Measurements from ENCODE around the gene SLC36A3. TPM values are rescaled to one million over a fixed set of nuclear protein-coding genes. Genes with fewer than 3 reads are reported as not detected.
A peak's percentile ranks its signal among the peaks of the same experiment; 100 is the strongest.

SLC36A3 gene
- total RNA-seq, 4 donors from 2014 or later: not detected

- TF ChIP-seq POLR2A (IDR thresholded peaks at IDR 0.05): no peak
- TF ChIP-seq EP300 (IDR thresholded peaks at IDR 0.05): no peak
- TF ChIP-seq, protein P1, sequence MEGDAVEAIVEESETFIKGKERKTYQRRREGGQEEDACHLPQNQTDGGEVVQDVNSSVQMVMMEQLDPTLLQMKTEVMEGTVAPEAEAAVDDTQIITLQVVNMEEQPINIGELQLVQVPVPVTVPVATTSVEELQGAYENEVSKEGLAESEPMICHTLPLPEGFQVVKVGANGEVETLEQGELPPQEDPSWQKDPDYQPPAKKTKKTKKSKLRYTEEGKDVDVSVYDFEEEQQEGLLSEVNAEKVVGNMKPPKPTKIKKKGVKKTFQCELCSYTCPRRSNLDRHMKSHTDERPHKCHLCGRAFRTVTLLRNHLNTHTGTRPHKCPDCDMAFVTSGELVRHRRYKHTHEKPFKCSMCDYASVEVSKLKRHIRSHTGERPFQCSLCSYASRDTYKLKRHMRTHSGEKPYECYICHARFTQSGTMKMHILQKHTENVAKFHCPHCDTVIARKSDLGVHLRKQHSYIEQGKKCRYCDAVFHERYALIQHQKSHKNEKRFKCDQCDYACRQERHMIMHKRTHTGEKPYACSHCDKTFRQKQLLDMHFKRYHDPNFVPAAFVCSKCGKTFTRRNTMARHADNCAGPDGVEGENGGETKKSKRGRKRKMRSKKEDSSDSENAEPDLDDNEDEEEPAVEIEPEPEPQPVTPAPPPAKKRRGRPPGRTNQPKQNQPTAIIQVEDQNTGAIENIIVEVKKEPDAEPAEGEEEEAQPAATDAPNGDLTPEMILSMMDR (IDR thresholded peaks at IDR 0.05): no peak
- TF ChIP-seq POLR2AphosphoS5 (IDR thresholded peaks at IDR 0.05): peak; percentile 57
- Histone ChIP-seq H3K4me1 (peaks cover 0 to 49% (median 24%) of the 10 kb centered on the region in 3 donors), H3K4me3 (peak overlapping the region in 1 of 2 donors; percentile 27), H3K36me3 (no peaks in the 10 kb centered on the region), H3K9me3 (no peaks in the 10 kb centered on the region), H3K27ac (peak overlapping the region; percentile 45 to 84 (median 81)), H3K27me3 (no peaks in the 10 kb centered on the region)
- ATAC-seq: peak; percentile 90
- WGBS, 2 donors (ENCODE audit: low coverage in 1 of 2): 18 to 34% methylated on average over 3 to 10 of the region's 17 CpGs
Observed at GRCh38 chr5:151234476-151235238, 68.9 kb downstream of the SLC36A3 start.

DNA sequence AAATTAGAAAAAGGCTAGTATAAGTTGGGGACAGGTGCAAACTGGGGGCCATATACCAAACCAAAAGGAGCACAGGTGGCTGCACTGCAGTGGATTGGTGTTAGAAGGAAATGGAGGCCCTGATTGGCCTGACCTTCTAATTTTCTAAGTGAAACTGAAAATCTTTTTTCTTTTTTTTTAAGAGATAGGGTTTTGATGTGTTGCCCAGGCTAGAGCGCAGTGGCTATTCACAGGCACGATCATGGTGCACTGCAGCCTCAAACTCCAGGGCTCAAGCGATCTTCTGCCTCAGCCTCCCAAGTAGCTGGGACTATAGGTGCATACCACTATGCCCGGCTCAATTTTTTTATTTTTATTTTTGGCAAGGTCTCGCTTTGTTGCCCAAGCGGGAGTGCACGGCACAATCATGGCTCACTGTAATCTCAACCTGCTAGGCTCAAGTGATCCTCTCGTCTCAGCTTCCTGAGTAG lies 69.9 kb downstream of the SLC36A3 start:
- Histone ChIP-seq H3K9me3 (no peaks in the 10 kb centered on the region), H3K4me3 (no peak overlapping the region), H3K27me3 (no peaks in the 10 kb centered on the region), H3K27ac (peak overlapping the region in 3 of 4 donors; percentile 79 to 84 (median 83)), H3K36me3 (no peaks in the 10 kb centered on the region), H3K4me1 (peaks cover 0 to 39% (median 19%) of the 10 kb centered on the region in 3 donors)
- WGBS, 2 donors (ENCODE audit: low coverage in 1 of 2): 87 to 89% methylated on average over 3 to 8 of the region's 8 CpGs
- no peak for ATAC-seq
- TF ChIP-seq EP300 (IDR thresholded peaks at IDR 0.05): no peak
- TF ChIP-seq, protein P1 (IDR thresholded peaks at IDR 0.05): no peak
- TF ChIP-seq POLR2AphosphoS5 (IDR thresholded peaks at IDR 0.05): no peak
- TF ChIP-seq POLR2A (IDR thresholded peaks at IDR 0.05): no peak

DNA sequence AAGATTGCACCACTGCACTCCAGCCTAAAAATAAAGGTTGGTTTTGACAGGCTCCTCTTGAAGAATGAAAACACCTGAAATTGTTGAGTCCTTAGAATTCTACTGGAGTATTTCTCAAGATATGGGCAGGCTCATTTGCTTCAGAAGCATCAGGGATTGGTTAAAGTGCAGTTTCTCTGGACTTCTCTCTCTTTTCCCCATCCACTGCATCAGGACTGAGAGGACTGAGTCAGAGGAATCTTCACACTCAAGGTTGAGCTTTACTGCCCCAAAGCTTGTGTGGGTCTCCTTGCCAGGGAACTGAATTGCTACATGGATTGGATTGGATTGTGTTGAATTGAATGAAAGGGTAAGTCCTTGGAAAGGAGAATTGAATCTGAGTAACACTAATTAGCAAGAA lies 72.2 kb downstream of the SLC36A3 start:
- Histone ChIP-seq H3K9me3 (no peaks in the 10 kb centered on the region), H3K36me3 (no peaks in the 10 kb centered on the region), H3K27me3 (no peaks in the 10 kb centered on the region), H3K4me1 (peaks cover 0 to 25% (median 14%) of the 10 kb centered on the region in 3 donors), H3K4me3 (no peak overlapping the region), H3K27ac (no peak overlapping the region)
- ATAC-seq: no peak
- TF ChIP-seq EP300 (IDR thresholded peaks at IDR 0.05): no peak
- TF ChIP-seq, protein P1 (IDR thresholded peaks at IDR 0.05): no peak
- TF ChIP-seq POLR2A (IDR thresholded peaks at IDR 0.05): no peak
- no peak for TF ChIP-seq POLR2AphosphoS5 (IDR thresholded peaks at IDR 0.05)

DNA sequence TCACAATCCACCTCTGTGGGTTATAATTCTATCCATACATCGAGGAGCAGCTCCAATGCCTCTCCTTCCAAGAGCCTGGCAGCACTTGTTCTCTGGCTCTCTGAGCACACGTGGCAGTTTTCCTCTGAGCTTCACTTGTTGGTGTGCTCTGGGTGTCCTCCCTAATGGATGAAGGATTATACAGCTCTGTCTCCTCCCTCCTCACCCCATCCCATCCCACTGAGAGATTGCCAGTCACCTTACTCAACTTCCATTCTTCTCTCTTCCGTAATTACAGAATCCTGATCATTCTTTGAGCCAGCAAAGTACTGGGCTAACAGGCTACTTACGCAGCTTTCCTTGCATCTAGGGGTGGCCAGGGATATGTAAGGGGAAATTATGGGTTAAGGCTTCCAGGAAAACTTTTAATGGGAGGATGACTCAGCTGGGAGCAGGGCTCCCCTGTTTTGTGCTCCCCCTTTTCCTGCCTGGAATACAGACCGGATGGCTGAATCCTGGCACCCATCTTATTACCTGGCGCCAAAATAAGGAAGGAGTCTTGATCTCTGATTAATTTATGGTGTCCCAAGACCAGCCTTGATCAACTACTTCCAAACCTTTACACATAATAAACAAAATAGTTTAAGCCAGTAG lies 73.4 kb downstream of the SLC36A3 start:
- no peaks in the 10 kb centered on the region for H3K27me3 ChIP-seq
- peak; percentile 56 for ATAC-seq
- peaks cover 0 to 20% (median 12%) of the 10 kb centered on the region in 3 donors for H3K4me1 ChIP-seq
- no peaks in the 10 kb centered on the region for H3K9me3 ChIP-seq
- TF ChIP-seq POLR2AphosphoS5 (IDR thresholded peaks at IDR 0.05): no peak
- no peak for TF ChIP-seq POLR2A (IDR thresholded peaks at IDR 0.05)
- TF ChIP-seq, protein P1 (IDR thresholded peaks at IDR 0.05): no peak
- TF ChIP-seq EP300 (IDR thresholded peaks at IDR 0.05): no peak
- H3K27ac ChIP-seq: peak overlapping the region in 2 of 4 donors; percentile 32 to 35
- 48 to 61% methylated on average over 2 to 6 of the region's 6 CpGs for WGBS, 2 donors (ENCODE audit: low coverage in 1 of 2)
- no peak overlapping the region for H3K4me3 ChIP-seq
- no peaks in the 10 kb centered on the region for H3K36me3 ChIP-seq

Data from gastroesophageal sphincter (tissue), 4 donors.